ENCODE data around the gene THAP9. TPM values are rescaled to one million over a fixed set of nuclear protein-coding genes. Genes with fewer than 3 reads are reported as not detected.

THAP9 gene
- total RNA-seq, 2 donors from 2014 or later = 1.5 to 1.9 TPM

- H3K27ac Mint-ChIP-seq = no peak overlapping the region
- peaks cover 52% of the 10 kb centered on the region for H3K36me3 Mint-ChIP-seq (ENCODE audit: low read depth)
- ATAC-seq (replicated peaks) = no peak
- no peaks in the 10 kb centered on the region for H3K9me3 Mint-ChIP-seq
- H3K4me1 Mint-ChIP-seq = peaks cover 20% of the 10 kb centered on the region
- no peaks in the 10 kb centered on the region for H3K27me3 Mint-ChIP-seq
- no peak overlapping the region for H3K4me3 Mint-ChIP-seq
These were observed 14.2 kb upstream of the THAP9 start for GRCh38 chr4:82886147-82886942.

DNA sequence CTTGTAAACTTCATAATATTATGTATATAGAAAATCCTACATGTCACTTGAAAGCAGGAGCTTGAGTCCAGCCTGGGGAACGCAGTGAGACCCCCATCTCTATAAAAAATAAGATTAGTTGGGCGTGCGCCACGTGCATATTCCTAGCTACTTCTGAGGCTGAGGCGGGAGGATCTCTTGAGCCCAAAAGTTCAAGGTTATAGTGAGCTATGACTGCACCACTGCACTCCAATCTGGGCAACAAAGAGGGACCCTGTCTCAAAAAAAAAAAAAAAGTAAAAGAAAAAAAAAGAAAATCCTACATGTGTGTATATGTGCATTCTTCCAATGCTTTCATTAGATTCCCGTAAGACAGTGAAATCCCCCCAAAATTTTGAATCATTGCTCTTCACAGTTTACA lies 11.2 kb upstream of the THAP9 start:
- H3K27me3 Mint-ChIP-seq = no peaks in the 10 kb centered on the region
- H3K36me3 Mint-ChIP-seq (ENCODE audit: low read depth) = peaks cover 42% of the 10 kb centered on the region
- peaks cover 19% of the 10 kb centered on the region for H3K4me1 Mint-ChIP-seq
- peak overlapping the region; percentile 94 for H3K27ac Mint-ChIP-seq
- H3K4me3 Mint-ChIP-seq = peak overlapping the region; percentile 95
- no peak for ATAC-seq (replicated peaks)
- H3K9me3 Mint-ChIP-seq = no peaks in the 10 kb centered on the region

DNA sequence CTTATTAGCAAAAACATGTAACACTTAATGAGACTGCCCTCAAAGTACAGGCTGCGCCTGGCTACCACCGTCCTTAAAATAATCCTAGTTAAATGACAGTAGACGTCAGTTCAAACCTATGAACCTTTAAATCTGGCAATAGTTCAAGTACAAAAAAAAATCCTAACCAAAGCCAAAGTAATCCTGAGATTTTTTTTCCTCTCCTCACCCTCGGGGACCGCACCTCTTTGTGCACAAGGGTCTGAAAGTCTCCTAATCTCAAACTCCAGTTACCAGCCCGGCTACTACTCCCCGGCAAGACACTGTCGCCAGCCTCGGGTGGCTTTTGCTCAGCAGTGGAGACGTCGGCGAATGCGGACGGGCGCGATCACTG lies 10.0 kb upstream of the THAP9 start:
- no peaks in the 10 kb centered on the region for H3K9me3 Mint-ChIP-seq
- H3K4me1 Mint-ChIP-seq = peaks cover 17% of the 10 kb centered on the region

DNA sequence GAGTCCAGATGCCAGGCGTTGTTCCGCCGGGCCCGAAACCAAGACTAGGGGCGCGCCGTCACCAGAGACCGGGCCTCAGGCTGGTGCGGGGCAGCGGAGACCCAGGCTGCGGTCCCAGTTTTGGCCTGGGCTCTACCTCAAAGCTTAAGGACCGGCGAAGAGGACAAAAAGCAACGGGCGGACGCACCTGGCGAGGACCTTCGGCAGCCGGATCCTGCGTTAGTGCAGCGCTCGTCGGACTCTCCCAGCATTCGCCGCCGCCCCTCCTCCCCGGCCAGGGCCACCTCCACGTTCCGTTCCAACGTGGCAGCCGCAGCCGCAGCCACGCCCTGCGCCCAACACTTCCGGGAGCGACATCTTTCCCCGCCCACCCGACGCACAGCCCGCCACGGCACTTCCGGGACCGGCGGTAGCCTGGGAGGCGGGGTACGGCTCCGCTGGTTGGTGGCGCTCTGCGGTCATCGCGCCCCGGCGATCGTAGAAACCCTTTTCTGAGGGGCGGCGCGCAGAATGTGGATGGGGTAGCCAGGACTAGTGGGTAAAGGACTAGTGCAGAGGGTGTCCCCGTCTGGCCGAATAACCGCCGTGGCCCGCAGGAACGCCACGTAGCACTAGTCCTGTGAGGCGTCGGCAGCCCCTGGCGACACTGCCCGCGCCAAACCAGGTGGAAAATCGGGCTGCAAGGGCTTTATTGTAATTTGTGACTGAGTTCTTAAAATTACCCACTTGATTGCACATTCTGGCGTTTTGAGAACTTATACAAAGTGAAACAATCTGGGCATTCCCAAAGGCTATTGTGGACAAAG lies 9.4 kb upstream of the THAP9 start, which contains the start of gene SEC31A:
TSS of gene SEC31A (minus strand) at position 253 of the 806 bp plus-strand sequence. CDS start 9,217 bp downstream, outside the sequence.
- no peaks in the 10 kb centered on the region for H3K9me3 Mint-ChIP-seq
- peaks cover 12% of the 10 kb centered on the region for H3K4me1 Mint-ChIP-seq
- ATAC-seq (replicated peaks) = peak; percentile 95
- peak within 1 kb of the TSS; percentile 94 for H3K27ac Mint-ChIP-seq
- H3K27me3 Mint-ChIP-seq = no peaks in the 10 kb centered on the region
- peak within 1 kb of the TSS; percentile 95 for H3K4me3 Mint-ChIP-seq
- H3K36me3 Mint-ChIP-seq (ENCODE audit: low read depth) = peaks cover 27% of the 10 kb centered on the region

More for the DNA sequence above, 10.0 kb upstream of the THAP9 start:
- Mint-ChIP-seq H3K4me3 (peak overlapping the region; percentile 95), H3K36me3 (ENCODE audit: low read depth) (peaks cover 32% of the 10 kb centered on the region), H3K27me3 (no peaks in the 10 kb centered on the region), H3K27ac (peak overlapping the region; percentile 94)
- ATAC-seq (replicated peaks) = peak; percentile 2

DNA sequence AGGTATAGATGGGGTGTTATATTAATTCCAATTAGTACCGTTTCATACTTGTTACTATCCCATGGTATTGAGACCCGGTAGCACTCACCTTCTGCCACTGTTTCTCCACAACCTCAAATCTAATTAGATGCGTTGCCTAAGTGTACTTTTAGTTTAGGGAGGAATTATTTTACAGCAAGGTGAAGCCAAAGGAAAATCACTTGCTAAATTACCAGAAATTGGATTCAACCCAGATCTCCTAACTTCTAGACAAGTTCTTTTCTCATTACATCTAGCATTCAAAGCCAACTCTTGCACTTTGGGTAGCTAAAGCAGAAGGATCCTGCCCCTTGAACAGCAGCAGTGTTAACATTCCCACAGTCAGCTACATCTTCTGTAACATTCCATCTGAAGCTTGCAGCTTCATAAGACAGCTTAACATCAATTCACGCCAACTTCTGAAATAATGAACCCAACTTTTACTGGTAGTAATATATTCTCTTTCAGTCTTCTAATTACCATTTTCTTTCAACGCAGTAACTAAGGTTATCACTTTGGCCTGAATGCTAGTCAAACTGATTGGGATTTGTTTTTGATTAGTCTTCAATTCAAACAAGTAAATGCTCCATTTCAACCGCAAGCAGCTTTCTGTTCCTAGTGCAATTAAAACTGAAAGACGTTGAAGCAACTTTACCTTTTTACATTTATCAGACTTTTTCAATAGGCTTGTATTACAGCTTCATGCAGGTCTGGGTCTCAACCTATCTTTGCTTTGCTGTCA lies 8.6 kb upstream of the THAP9 start:
- Mint-ChIP-seq H3K4me1 (peaks cover 9% of the 10 kb centered on the region), H3K4me3 (peak overlapping the region; percentile 95), H3K36me3 (ENCODE audit: low read depth) (peaks cover 20% of the 10 kb centered on the region), H3K27me3 (no peaks in the 10 kb centered on the region), H3K9me3 (no peaks in the 10 kb centered on the region), H3K27ac (peak overlapping the region; percentile 94)
- ATAC-seq (replicated peaks) = no peak

DNA sequence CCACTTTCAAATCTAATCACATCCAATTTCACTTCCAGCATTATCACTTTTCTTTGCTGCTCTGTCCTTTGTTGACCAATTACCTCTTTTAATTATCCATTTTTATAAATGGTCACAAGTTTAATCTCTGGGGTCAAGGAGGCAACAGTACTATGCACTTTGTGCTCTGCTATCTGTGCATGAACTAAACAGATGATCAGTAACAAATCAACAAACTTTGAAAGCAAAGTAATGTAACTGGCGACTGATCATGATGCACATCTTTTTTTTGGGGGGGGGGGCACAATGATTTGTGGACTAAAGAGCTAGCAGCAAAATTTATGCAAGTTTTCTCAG lies 8.1 kb upstream of the THAP9 start:
- Mint-ChIP-seq H3K4me1 (peaks cover 12% of the 10 kb centered on the region), H3K27ac (peak overlapping the region; percentile 94), H3K36me3 (ENCODE audit: low read depth) (peaks cover 20% of the 10 kb centered on the region)

DNA sequence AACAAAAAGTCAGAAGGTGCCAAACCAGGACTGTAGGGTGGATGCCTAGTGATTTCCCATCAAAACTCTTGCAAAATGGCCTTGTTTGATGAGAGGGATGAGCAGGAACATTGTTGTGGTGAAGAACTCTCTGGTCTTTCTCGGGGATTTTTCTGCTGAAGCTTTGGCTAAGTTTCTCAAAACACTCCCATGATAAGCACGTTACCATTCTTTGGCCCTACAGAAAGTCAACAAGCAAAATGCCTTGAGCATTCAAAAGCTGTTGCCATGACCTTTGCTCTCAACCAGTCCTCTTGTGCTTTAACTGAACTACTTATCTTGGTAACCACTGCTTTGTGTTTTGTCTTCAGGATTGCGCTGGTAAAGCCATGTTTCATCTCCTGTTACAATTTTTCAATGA lies 6.6 kb upstream of the THAP9 start:
- Mint-ChIP-seq H3K4me3 (no peak overlapping the region), H3K36me3 (ENCODE audit: low read depth) (peaks cover 20% of the 10 kb centered on the region), H3K27me3 (no peaks in the 10 kb centered on the region), H3K4me1 (peaks cover 20% of the 10 kb centered on the region), H3K27ac (no peak overlapping the region), H3K9me3 (no peaks in the 10 kb centered on the region)
- no peak for ATAC-seq (replicated peaks)

More for the DNA sequence above, 8.1 kb upstream of the THAP9 start:
- no peak for ATAC-seq (replicated peaks)
- H3K9me3 Mint-ChIP-seq = no peaks in the 10 kb centered on the region
- no peaks in the 10 kb centered on the region for H3K27me3 Mint-ChIP-seq
- H3K4me3 Mint-ChIP-seq = peak overlapping the region; percentile 95

DNA sequence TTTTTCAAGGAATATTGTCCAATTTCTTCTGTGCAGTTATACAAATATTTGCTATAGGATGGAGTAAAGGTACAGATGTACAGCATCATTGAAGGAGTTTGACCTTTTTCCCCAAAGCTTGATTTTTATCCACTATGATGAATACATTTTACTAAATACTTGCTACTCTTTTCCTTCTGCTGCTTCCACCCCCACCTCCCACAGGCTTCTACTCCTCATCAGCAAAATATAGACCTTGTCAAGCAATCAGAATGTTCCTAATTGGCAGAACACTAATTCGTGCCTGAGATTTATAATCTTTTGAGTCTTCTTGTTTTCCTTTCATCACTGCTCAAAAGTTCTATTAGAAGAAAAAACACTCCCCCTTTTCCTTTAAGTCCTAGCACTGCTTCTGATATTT lies 3.8 kb upstream of the THAP9 start:
- Mint-ChIP-seq H3K36me3 (ENCODE audit: low read depth) (peaks cover 6% of the 10 kb centered on the region), H3K27me3 (no peaks in the 10 kb centered on the region), H3K4me1 (peaks cover 16% of the 10 kb centered on the region), H3K4me3 (peak overlapping the region; percentile 5), H3K9me3 (no peaks in the 10 kb centered on the region), H3K27ac (no peak overlapping the region)
- ATAC-seq (replicated peaks) = no peak

DNA sequence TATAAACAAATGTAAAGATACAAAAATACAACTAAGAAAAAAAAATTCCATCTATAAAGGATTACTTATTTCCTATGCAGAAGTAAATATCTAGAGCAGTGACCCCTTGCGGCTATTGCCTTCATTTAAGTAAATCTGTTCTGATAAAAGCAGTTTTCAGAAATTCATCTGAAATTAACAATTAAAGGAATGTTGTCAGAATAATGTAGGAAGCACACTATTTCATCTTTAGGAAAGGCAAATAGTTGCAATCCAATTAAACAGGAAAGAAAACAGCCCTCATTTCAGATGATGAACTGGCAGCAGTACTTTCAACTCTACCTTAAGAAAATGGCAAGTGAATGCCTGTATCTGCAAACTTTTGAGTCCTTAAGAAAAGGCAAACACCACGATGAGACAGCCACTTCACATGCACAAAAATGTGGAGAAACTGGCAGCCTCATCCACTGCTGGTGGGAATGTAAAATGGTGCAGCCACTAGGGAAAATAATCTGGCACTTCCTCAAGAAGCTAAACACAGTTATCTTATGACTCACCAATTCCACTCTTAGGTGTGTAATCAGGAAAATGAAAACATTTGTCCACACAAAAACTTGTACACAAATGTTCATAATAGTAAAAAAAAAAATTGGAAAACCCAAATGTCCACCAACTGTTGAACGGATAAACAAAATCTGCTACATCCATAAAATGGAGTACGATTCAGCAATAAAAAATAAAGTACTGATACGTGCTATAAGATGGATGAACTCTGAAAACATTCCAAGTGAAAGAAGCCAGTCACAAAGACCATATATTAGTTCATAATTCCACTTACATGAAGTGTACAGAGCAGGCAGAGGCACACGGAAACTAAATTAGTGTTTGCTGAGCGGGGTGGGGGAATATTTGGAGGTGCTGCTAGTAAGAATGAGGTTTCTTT lies 2.0 kb upstream of the THAP9 start:
- H3K27ac Mint-ChIP-seq = no peak overlapping the region

DNA sequence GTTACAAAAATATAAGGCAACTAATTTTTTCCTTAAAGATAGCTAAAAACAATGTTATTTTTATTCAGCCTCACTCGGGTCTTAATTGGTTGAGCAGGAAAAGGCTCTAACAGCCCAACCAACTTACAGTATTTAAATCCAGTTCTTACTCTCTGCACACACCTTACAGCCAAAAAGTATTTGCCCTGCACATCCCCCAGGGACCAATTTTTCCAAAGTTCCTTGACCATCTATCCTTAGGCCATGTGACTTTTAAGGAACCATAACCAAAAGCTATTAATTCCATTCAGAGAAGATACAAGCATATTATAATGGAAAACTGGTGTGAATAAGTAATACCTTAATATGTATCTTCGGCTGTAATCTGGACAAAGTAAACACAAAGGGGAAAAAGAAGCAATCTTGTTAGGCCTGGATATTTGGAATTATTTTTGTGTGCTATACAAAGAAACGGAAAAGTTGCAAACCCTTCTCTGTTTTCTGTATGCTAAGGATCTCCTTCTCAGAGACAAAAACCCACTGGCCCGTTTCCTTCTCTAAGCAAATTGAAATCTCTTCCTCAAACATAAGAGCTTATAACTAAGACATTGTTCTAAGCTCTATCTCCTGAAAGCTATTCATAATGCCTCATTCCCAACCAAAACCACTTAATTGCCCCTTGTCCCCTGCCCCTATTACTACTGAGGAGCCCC lies 1.0 kb upstream of the THAP9 start:
- H3K4me1 Mint-ChIP-seq = peaks cover 20% of the 10 kb centered on the region
- ATAC-seq (replicated peaks) = no peak
- no peaks in the 10 kb centered on the region for H3K9me3 Mint-ChIP-seq
- H3K4me3 Mint-ChIP-seq = no peak overlapping the region
- H3K27me3 Mint-ChIP-seq = no peaks in the 10 kb centered on the region
- no peak overlapping the region for H3K27ac Mint-ChIP-seq
- no peaks in the 10 kb centered on the region for H3K36me3 Mint-ChIP-seq (ENCODE audit: low read depth)

More for the DNA sequence above, 2.0 kb upstream of the THAP9 start:
- H3K4me3 Mint-ChIP-seq = no peak overlapping the region
- H3K4me1 Mint-ChIP-seq = peaks cover 17% of the 10 kb centered on the region
- no peaks in the 10 kb centered on the region for H3K27me3 Mint-ChIP-seq
- no peaks in the 10 kb centered on the region for H3K36me3 Mint-ChIP-seq (ENCODE audit: low read depth)
- no peak for ATAC-seq (replicated peaks)
- H3K9me3 Mint-ChIP-seq = no peaks in the 10 kb centered on the region

- peak; percentile 7 for ATAC-seq (replicated peaks)
- Mint-ChIP-seq H3K4me3 (no peak overlapping the region), H3K4me1 (peaks cover 20% of the 10 kb centered on the region), H3K9me3 (no peaks in the 10 kb centered on the region), H3K36me3 (ENCODE audit: low read depth) (no peaks in the 10 kb centered on the region), H3K27ac (no peak overlapping the region), H3K27me3 (no peaks in the 10 kb centered on the region)
These were observed 497 bp upstream of the THAP9 start for GRCh38 chr4:82900066-82900410.

DNA sequence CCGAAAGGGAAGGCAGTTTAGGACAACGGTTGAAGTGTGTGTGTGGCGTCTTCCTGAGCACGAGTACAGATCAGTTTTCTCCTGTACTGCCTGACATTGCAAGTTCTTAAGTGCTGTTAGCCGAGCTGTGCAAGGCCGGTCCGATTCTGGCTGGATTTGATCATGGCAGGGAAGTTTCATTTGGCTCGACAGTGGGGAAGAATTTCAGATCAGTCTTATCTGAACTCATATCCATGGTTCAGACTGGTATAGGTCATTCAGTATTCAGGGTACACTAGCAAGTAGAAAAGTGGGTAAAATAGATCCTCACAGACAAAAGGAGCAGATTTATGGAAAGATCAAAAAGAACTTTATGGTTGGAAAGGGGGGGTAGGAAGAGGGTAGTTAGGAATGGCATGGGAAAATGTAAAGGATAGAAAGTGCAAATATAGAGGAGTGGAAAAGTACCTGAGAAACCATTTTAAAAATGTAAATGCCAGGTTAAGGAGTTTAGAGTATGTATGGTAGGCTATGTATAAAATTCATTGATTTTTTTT lies 716 bp downstream of the THAP9 start:
- ATAC-seq (replicated peaks) = no peak
- Mint-ChIP-seq H3K27me3 (no peaks in the 10 kb centered on the region), H3K9me3 (no peaks in the 10 kb centered on the region), H3K27ac (no peak overlapping the region), H3K36me3 (ENCODE audit: low read depth) (no peaks in the 10 kb centered on the region), H3K4me3 (no peak overlapping the region), H3K4me1 (peaks cover 28% of the 10 kb centered on the region)

DNA sequence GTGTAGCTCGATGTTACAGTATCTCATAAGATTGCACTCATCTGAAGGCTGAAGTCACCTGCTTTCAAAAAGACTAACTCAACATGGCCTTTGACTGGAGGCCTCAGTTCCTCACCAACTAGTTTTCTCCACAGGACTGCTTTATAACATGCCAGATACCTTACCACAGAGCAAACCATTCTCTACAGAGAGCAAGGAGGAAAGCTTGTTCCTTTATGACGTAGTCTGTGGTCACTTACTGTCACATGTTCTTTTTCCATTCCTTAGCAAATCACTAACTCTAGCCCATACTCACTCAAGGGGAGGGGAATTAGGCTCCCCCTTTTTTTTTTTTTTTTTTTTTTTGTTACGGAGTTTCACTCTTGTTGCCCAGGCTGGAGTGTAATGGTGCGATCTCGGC lies 3.2 kb downstream of the THAP9 start:
- Mint-ChIP-seq H3K27ac (peak overlapping the region; percentile 74), H3K4me3 (peak overlapping the region; percentile 52), H3K36me3 (ENCODE audit: low read depth) (peaks cover 5% of the 10 kb centered on the region), H3K4me1 (peaks cover 14% of the 10 kb centered on the region), H3K9me3 (no peaks in the 10 kb centered on the region), H3K27me3 (no peaks in the 10 kb centered on the region)
- ATAC-seq (replicated peaks) = peak; percentile 13

All from activated T-helper 17 cell treated with anti-CD3 and anti-CD28 coated beads, Interleukin-2, amount 50 U/mL, for 72 hours (primary cell).